Suprapubic skin (tissue), 4 donors: ENCODE measurements around the gene NUMA1.

Experiments
- EP300 ChIP-seq: sonication (generic); formaldehyde crosslinking; IDR thresholded peaks from one replicate; pipeline ENCODE4 v1.6.1; 2017; ENCODE audit warnings: antibody characterized with exemption
- POLR2A ChIP-seq, 2 donors: fragments of 450-650 bp; IDR thresholded peaks; one replicate each; pipeline ENCODE4 v1.6.1; 2017; ENCODE audit warnings: antibody characterized with exemption in 2 of 2, mild to moderate bottlenecking in 2 of 2, moderate library complexity in 2 of 2
- POLR2AphosphoS5 ChIP-seq, 3 donors: sonication (generic); formaldehyde crosslinking; IDR thresholded peaks; one replicate each; pipeline ENCODE4 v1.6.1; 2017; ENCODE audit warnings: antibody characterized with exemption in 3 of 3
- TF ChIP-seq, protein P1 (sequence below), 2 donors: fragments of 200-600 bp in 1 of 2; fragments of 450-650 bp in 1 of 2; sonication (generic) in 1 of 2; IDR thresholded peaks; one replicate each; pipeline ENCODE4 v1.5.1; 2016 to 2019; ENCODE audit warnings: antibody characterized with exemption in 2 of 2, mild to moderate bottlenecking in 1 of 2, moderate library complexity in 1 of 2

DNA sequence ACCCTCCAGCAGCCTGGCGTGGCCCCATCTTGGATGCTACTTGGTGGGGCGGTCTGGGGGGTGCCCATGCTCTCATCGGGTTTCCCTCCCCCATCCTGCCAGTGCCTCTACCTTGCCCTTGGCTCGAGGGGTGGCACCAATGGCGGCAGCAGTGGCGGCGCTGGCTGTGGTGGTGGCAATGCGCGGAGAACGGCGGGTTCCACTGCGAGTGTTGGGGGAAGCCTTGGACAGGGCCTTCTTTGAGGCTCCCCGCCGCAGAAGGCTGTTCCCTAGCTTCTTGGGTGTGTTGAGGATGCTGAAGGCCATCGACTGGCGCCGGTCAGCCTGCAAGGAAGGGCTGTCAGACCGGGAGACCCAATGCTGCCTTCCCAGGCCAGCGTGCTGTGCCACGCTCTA is 76.6 kb downstream of the NUMA1 start:
- TF ChIP-seq, protein P1, sequence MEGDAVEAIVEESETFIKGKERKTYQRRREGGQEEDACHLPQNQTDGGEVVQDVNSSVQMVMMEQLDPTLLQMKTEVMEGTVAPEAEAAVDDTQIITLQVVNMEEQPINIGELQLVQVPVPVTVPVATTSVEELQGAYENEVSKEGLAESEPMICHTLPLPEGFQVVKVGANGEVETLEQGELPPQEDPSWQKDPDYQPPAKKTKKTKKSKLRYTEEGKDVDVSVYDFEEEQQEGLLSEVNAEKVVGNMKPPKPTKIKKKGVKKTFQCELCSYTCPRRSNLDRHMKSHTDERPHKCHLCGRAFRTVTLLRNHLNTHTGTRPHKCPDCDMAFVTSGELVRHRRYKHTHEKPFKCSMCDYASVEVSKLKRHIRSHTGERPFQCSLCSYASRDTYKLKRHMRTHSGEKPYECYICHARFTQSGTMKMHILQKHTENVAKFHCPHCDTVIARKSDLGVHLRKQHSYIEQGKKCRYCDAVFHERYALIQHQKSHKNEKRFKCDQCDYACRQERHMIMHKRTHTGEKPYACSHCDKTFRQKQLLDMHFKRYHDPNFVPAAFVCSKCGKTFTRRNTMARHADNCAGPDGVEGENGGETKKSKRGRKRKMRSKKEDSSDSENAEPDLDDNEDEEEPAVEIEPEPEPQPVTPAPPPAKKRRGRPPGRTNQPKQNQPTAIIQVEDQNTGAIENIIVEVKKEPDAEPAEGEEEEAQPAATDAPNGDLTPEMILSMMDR (IDR thresholded peaks at IDR 0.05) = no peak
- TF ChIP-seq EP300 (no peak), POLR2A (IDR thresholded peaks at IDR 0.05) (no peak), POLR2AphosphoS5 (IDR thresholded peaks at IDR 0.05) (no peak)
